AG09309 (cell line): ENCODE data around the gene VCP.
A peak's percentile ranks its signal among the peaks of the same experiment; 100 is the strongest.

Experiments used
- DNase-seq: peaks from one replicate; pipeline ENCODE4 v3.0.0-alpha.2; 2010; ENCODE audit warnings: low read depth
- H3K4me3 ChIP-seq: 2 replicates; pipeline ENCODE4 v1.5.1; 2011; ENCODE audit warnings: mild to moderate bottlenecking, low read depth, low read length, moderate library complexity; ENCODE audit not compliant: control insufficient read depth
- TF ChIP-seq, protein P1 (sequence below): IDR thresholded peaks from 2 replicates; pipeline ENCODE4 v1.5.1; 2011; ENCODE audit warnings: mild to moderate bottlenecking, low read depth, low read length, inconsistent platforms; ENCODE audit not compliant: insufficient read depth, control insufficient read depth; ENCODE audit errors: missing control alignments

The VCP gene

DNA sequence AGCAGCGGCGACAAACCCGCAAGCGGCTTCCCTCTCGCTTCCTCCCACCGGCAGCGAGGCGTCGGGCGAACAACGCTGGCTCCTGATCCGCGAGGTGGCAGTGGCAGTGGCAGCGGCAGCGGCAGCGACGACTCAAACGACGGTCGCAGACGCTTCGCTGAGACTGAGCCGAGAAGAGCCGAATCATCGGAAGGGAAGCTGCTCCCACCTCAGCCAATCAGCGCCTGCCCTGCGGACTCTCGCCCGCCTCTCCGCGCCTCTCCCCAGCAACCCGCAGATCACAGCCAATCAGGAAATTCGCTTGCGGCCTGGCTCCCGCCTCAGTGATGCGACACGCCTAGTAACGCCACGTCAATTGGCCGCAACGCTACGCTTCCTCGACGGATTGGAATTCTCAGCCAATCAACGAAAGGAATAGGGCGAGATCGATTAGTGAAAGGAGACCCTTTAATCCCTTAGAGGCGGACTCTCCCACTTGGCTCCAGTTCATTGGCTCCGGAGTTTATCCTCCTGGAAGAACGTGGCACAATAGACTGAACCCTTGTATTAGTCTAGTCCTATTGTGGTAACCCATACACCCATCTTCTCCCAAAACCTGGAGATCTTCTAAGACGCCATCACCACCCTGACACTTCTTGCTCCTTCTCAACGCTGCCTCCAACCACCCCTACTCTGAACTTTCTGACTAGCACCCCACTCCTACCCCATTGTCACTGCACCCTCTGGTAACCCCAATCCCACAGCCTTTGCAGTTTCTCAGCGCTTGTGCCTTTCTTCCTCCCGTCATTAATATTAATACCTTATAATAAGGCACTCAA is at the start of gene VCP:
Gene VCP, minus strand, starts transcription at position 165 of the 818 bp plus-strand sequence. CDS start 272 bp downstream, outside the sequence.
- peak within 1 kb of the TSS; percentile 64 for H3K4me3 ChIP-seq
- peak; percentile 97 for DNase-seq
- TF ChIP-seq, protein P1, sequence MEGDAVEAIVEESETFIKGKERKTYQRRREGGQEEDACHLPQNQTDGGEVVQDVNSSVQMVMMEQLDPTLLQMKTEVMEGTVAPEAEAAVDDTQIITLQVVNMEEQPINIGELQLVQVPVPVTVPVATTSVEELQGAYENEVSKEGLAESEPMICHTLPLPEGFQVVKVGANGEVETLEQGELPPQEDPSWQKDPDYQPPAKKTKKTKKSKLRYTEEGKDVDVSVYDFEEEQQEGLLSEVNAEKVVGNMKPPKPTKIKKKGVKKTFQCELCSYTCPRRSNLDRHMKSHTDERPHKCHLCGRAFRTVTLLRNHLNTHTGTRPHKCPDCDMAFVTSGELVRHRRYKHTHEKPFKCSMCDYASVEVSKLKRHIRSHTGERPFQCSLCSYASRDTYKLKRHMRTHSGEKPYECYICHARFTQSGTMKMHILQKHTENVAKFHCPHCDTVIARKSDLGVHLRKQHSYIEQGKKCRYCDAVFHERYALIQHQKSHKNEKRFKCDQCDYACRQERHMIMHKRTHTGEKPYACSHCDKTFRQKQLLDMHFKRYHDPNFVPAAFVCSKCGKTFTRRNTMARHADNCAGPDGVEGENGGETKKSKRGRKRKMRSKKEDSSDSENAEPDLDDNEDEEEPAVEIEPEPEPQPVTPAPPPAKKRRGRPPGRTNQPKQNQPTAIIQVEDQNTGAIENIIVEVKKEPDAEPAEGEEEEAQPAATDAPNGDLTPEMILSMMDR: no peak

DNA sequence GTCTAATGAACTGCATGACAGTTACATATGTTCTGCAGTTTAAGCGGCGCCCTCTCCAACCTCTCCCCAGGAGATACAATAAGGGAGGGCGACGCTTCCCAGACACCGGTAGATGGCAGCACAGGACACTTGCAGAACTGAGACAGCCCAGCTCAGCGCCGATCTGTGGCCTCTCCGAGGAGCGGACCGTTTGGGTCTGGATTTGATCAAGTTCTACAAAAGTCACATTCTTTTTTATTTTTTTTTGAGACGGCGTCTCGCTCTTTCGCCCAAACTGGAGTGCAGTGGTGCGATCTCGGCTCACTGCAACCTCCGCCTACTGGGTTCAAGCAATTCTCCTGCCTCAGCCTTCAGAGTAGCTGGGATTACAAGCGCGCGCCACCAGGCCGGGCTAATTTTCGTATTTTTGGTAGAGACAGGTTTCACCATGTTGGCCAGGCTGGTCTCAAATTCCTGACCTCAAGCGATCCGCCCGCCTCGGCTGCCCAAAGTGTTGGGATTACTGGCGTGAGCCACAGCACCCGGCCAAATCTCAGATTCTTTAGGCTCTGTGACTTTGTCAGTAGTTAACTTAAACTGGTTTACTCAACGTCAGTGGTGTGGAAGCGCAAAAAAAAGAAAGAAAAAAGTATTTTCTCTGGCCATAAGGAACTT is 44.6 kb upstream of the VCP start:
- TF ChIP-seq, protein P1: peak; percentile 95
- H3K4me3 ChIP-seq: peak overlapping the region; percentile 71
- peak; percentile 86 for DNase-seq

DNA sequence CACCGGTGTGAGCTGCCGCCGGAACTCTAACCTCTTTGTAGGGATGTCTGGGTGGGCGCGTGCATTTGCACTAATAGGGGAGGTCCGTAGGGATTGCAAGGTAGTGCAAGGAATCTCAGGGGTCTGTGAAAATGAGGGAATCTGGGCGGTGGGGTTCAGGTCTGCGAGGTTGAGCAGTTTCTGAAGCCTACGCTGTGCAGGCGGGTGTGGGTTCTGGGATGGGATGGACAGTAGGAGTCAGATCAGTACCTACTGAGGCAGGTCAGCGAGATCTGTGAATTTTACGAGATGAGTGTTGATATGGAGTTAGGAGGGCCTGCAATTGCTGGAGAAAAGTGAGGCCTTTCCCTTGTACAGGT is 44.1 kb upstream of the VCP start:
- TF ChIP-seq, protein P1: no peak
- DNase-seq: no peak
- peak overlapping the region; percentile 71 for H3K4me3 ChIP-seq

- DNase-seq: peak; percentile 78
- TF ChIP-seq, protein P1: no peak
- peak within 1 kb of the TSS; percentile 71 for H3K4me3 ChIP-seq
These were observed 43.5 kb upstream of the VCP start, which contains the start of gene ATOSB for GRCh38 chr9:35115680-35116538. ATOSB (minus strand) TSS chr9:35115862; CDS start chr9:35108274, 7,588 bp downstream.

DNA sequence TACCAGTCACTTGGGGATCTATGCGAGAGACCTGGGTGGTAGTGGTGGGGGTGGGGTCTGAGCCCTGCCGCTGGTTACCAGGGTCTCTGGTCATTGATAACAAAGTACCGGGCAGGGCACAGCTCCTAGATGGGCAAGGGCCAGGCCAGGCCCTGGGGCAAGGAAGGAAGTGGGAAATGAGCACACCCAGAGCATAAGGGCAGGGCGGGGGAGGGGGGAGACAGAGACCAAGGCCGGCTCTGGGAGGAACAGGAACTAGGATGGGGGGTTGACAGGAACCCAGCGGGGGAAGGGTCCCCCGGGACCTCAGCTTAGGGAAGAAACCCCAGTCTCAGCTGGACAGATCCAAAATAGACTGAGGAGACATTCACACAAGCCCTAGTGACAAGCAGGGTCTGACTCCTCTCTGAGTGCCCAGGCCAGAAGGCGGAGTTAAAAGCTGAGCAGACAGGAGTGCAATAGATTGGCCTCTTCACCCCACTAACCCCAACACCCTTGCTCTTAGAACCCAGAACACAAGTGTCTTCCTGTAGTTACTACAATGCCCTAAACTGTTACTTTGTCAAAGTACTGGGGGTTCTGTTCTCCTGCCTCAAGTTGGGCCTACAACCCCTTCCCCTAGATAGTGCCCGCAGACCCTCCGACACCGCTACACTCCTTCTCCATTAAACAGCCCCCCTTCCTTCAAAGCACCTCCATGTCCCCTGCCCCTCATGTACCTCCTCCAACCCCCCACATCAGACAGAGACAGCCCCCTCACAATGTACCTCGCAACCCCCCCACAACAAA is 42.6 kb upstream of the VCP start:
- H3K4me3 ChIP-seq: peak overlapping the region; percentile 71
- TF ChIP-seq, protein P1: no peak
- DNase-seq: no peak
